Testis (tissue), 3 donors: ENCODE results near the gene ZNF747. TPM values are rescaled to one million over a fixed set of nuclear protein-coding genes. Genes with fewer than 3 reads are reported as not detected.

Experiments used
- DNase-seq: peaks from one replicate; pipeline ENCODE4 v3.0.0-alpha.2; 2019
- H3K27ac ChIP-seq, 2 donors: fragments of 200-600 bp; sonication (generic); one replicate each; pipeline ENCODE4 v1.5.1; 2019
- H3K27me3 ChIP-seq: fragments of 200-600 bp; sonication (generic); one replicate; pipeline ENCODE4 v1.5.1; 2019
- H3K36me3 ChIP-seq: fragments of 200-600 bp; sonication (generic); one replicate; pipeline ENCODE4 v1.5.1; 2017; ENCODE audit warnings: low read depth; ENCODE audit errors: missing control alignments
- H3K4me1 ChIP-seq: fragments of 200-600 bp; sonication (generic); one replicate; pipeline ENCODE4 v1.5.1; 2019
- H3K4me3 ChIP-seq, 2 donors: fragments of 200-600 bp; sonication (generic); one replicate each; pipeline ENCODE4 v1.5.1; 2017 to 2019
- H3K9me3 ChIP-seq: fragments of 200-600 bp; sonication (generic); one replicate; pipeline ENCODE4 v1.5.1; 2017
- CTCF ChIP-seq, 3 experiments: fragments of 450-650 bp in 2 of 3; fragments of 200-600 bp in 1 of 3; sonication (generic) in 1 of 3; IDR thresholded peaks; one replicate each; pipeline ENCODE4 v1.5.1; 2016 to 2019; ENCODE audit warnings: antibody characterized with exemption in 3 of 3, mild to moderate bottlenecking in 2 of 3, moderate library complexity in 1 of 3
- POLR2A ChIP-seq: fragments of 450-650 bp; IDR thresholded peaks from one replicate; pipeline ENCODE4 v1.6.1; 2017; ENCODE audit warnings: antibody characterized with exemption, mild to moderate bottlenecking, moderate library complexity
- WGBS, 2 donors: methylation state at CpG; one replicate each; pipeline ENCODE4 v1.1.5; 2018; 5-methylcytosine and 5-hydroxymethylcytosine counted together
- intact Hi-C: fragments of 100-400 bp; cut with DNase I; formaldehyde crosslinking; loops from one replicate; pipeline ENCODE4 v1.15.1; 2023; ENCODE audit warnings: low total_unique reads
- polyA plus RNA-seq: library from polyadenylated mRNA; stranded (reverse); fragments of 350-450 nt; fragmentation: Illumina TruSeq; extraction: RNeasy Lipid Tissue Mini Kit (QIAGEN cat#74804); gene quantifications from one replicate; pipeline ENCODE4 v1.2.3, GENCODE V29; 2014; ENCODE audit warnings: low read depth, low replicate concordance; ENCODE audit not compliant: insufficient read depth
- total RNA-seq, 2 donors: library from RNA; depleted of rRNA; stranded (reverse); fragments of >200 nt; gene quantifications; one replicate each; pipeline ENCODE4 v1.2.3, GENCODE V29; 2016

ZNF747 gene
- total and polyA plus RNA-seq, 3 donors from 2014 or later = 13.1 to 23.3 (median 18.7) TPM

GRCh38 chr16:30532285-30533145 lies 2.1 kb downstream of the ZNF747 start:
- DNase-seq = no peak
- intact Hi-C loops = no loop called here
- H3K4me3 ChIP-seq = no peak overlapping the region
- H3K27ac ChIP-seq = no peak overlapping the region
- WGBS, 2 donors = 63 to 80% methylated on average over 27 to 54 of the region's 57 CpGs
- no peaks in the 10 kb centered on the region for H3K27me3 ChIP-seq
- no peaks in the 10 kb centered on the region for H3K9me3 ChIP-seq
- H3K36me3 ChIP-seq = no peaks in the 10 kb centered on the region
- peaks cover 13% of the 10 kb centered on the region for H3K4me1 ChIP-seq
- TF ChIP-seq POLR2A = no peak
- TF ChIP-seq CTCF (IDR thresholded peaks at IDR 0.05) = no peak

GRCh38 chr16:30530163-30531037 lies 4.3 kb downstream of the ZNF747 start:
- TF ChIP-seq POLR2A (no peak), CTCF (IDR thresholded peaks at IDR 0.05) (no peak)
- Histone ChIP-seq H3K27ac (no peak overlapping the region), H3K36me3 (no peaks in the 10 kb centered on the region), H3K27me3 (no peaks in the 10 kb centered on the region), H3K4me3 (no peak overlapping the region), H3K9me3 (no peaks in the 10 kb centered on the region), H3K4me1 (peaks cover 15% of the 10 kb centered on the region)
- intact Hi-C loops = no loop called here
- WGBS, 2 donors = 78 to 87% methylated on average over 9 to 13 of the region's 13 CpGs
- no peak for DNase-seq

- Histone ChIP-seq H3K4me1 (peaks cover 19% of the 10 kb centered on the region), H3K27me3 (no peaks in the 10 kb centered on the region), H3K27ac (no peak overlapping the region), H3K9me3 (no peaks in the 10 kb centered on the region), H3K36me3 (no peaks in the 10 kb centered on the region), H3K4me3 (no peak overlapping the region)
- intact Hi-C loops = no loop called here
- DNase-seq = no peak
- TF ChIP-seq POLR2A (no peak), CTCF (IDR thresholded peaks at IDR 0.05) (no peak)
- WGBS, 2 donors = 67 to 78% methylated on average over 2 to 4 of the region's 4 CpGs
Observed at GRCh38 chr16:30528799-30529457, 5.7 kb downstream of the ZNF747 start.

- TF ChIP-seq POLR2A (no peak), CTCF (IDR thresholded peaks at IDR 0.05) (no peak)
- no peak for DNase-seq
- intact Hi-C loops = no loop called here
Observed at GRCh38 chr16:30527635-30528178, 7.0 kb downstream of the ZNF747 start.

More at GRCh38 chr16:30527635-30528178, 7.0 kb downstream of the ZNF747 start:
- no peaks in the 10 kb centered on the region for H3K27me3 ChIP-seq
- no peaks in the 10 kb centered on the region for H3K36me3 ChIP-seq
- peak overlapping the region; percentile 89 to 96 for H3K4me3 ChIP-seq
- H3K9me3 ChIP-seq = no peaks in the 10 kb centered on the region
- 14 to 18% methylated on average over 14 of the region's 14 CpGs for WGBS, 2 donors
- H3K27ac ChIP-seq = peak overlapping the region; percentile 96 to 99
- H3K4me1 ChIP-seq = peaks cover 16% of the 10 kb centered on the region
